HG03565 (cell line): Measurements from ENCODE around the gene SLC23A2.
"Not testable (repeated sequence)": the region's sequence is repeated elsewhere in the genome, so short reads cannot be mapped to it uniquely, and the experiment has no call there.

Experiments
- ATAC-seq: cut with Tn5 transposase; IDR thresholded peaks from one replicate; pipeline ENCODE4 v1.9.1; 2021; ENCODE audit warnings: mild to moderate bottlenecking, moderate library complexity; ENCODE audit not compliant: unreplicated experiment

SLC23A2 gene

GRCh38 chr20:4937407-4938319 lies 63.6 kb downstream of the SLC23A2 start:
- ATAC-seq: no peak

GRCh38 chr20:4936851-4937406 lies 64.4 kb downstream of the SLC23A2 start:
- no peak for ATAC-seq

- ATAC-seq: no peak
Measured at GRCh38 chr20:4936392-4936850, 64.9 kb downstream of the SLC23A2 start.

- no peak for ATAC-seq
Measured at GRCh38 chr20:4932061-4932460, 69.2 kb downstream of the SLC23A2 start.

- no peak for ATAC-seq
Measured at GRCh38 chr20:4929686-4930397, 71.5 kb downstream of the SLC23A2 start.

- no peak for ATAC-seq
Measured at GRCh38 chr20:4926531-4927156, 74.7 kb downstream of the SLC23A2 start.

GRCh38 chr20:4925842-4926530 lies 75.3 kb downstream of the SLC23A2 start:
- ATAC-seq: no peak

GRCh38 chr20:4924446-4924845 lies 76.9 kb downstream of the SLC23A2 start:
- no peak for ATAC-seq

GRCh38 chr20:4924032-4924431 lies 77.3 kb downstream of the SLC23A2 start:
- no peak for ATAC-seq

GRCh38 chr20:4922186-4922585 lies 79.1 kb downstream of the SLC23A2 start:
- ATAC-seq: no peak

- not testable (repeated sequence) for ATAC-seq
Measured at GRCh38 chr20:4921271-4921670, 80.0 kb downstream of the SLC23A2 start.

- ATAC-seq: no peak
Measured at GRCh38 chr20:4920655-4921054, 80.7 kb downstream of the SLC23A2 start.

GRCh38 chr20:4920131-4920530 lies 81.2 kb downstream of the SLC23A2 start:
- ATAC-seq: no peak

GRCh38 chr20:4919047-4919704 lies 82.1 kb downstream of the SLC23A2 start:
- no peak for ATAC-seq

- ATAC-seq: no peak
Measured at GRCh38 chr20:4918473-4918872, 82.8 kb downstream of the SLC23A2 start.

GRCh38 chr20:4916971-4917881 lies 84.1 kb downstream of the SLC23A2 start:
- ATAC-seq: no peak

GRCh38 chr20:4913147-4913546 lies 88.2 kb downstream of the SLC23A2 start:
- no peak for ATAC-seq

- no peak for ATAC-seq
Measured at GRCh38 chr20:4912380-4913142, 88.7 kb downstream of the SLC23A2 start.
